ENCODE measurements around the gene LRRC66.

- TF ChIP-seq POLR2AphosphoS5 (IDR thresholded peaks at IDR 0.05; ENCODE audit: insufficient read depth in 1 of 2, low read depth in 1 of 2) (no peak), CTCF (IDR thresholded peaks at IDR 0.05) (no peak), POLR2A (IDR thresholded peaks at IDR 0.05) (no peak)
Measured at GRCh38 chr4:52014903-52015302, 5.3 kb downstream of the LRRC66 start.

Measured in vagina (tissue), 2 donors.